HepG2 (cell line): Measurements from ENCODE around the gene CXXC5. TPM values are rescaled to one million over a fixed set of nuclear protein-coding genes. Genes with fewer than 3 reads are reported as not detected.

Experiments used
- CAMTA2 ChIP-seq: sonication (generic); formaldehyde crosslinking; IDR thresholded peaks from 2 replicates; pipeline ENCODE4 v1.4.0; 2020; ENCODE audit warnings: mild to moderate bottlenecking, missing genetic modification reagents, borderline replicate concordance
- HOXD1 ChIP-seq: sonication (generic); formaldehyde crosslinking; IDR thresholded peaks from 2 replicates; pipeline ENCODE4 v1.5.0; 2020; ENCODE audit warnings: missing genetic modification reagents
- PHF8 ChIP-seq: sonication (generic); formaldehyde crosslinking; IDR thresholded peaks from 2 replicates; pipeline ENCODE4 v1.5.0; 2020; ENCODE audit warnings: missing genetic modification reagents
- REXO4 ChIP-seq: sonication (generic); formaldehyde crosslinking; IDR thresholded peaks from 2 replicates; pipeline ENCODE4 v1.8.0; 2022; ENCODE audit warnings: missing genetic modification reagents, mild to moderate bottlenecking, borderline replicate concordance
- ZFP82 ChIP-seq: sonication (generic); formaldehyde crosslinking; IDR thresholded peaks from 2 replicates; pipeline ENCODE4 v1.5.1; 2020; ENCODE audit warnings: mild to moderate bottlenecking, missing genetic modification reagents, borderline replicate concordance
- ZNF24 ChIP-seq: fragments of 450-650 bp; IDR thresholded peaks from 2 replicates; pipeline ENCODE4 v1.6.1; 2017; ENCODE audit warnings: antibody characterized with exemption, mild to moderate bottlenecking
- ZNF7 ChIP-seq: IDR thresholded peaks from 2 replicates; pipeline ENCODE4 v1.6.1; 2016; ENCODE audit warnings: missing biosample characterization, missing genetic modification reagents
- polyA plus RNA-seq, 8 experiments: library from polyadenylated mRNA; depleted of rRNA in 3 of 8; stranded (reverse) in 7 of 8; unstranded in 1 of 8; fragments of >200 nt; fragmentation: Illumina TruSeq in 4 of 8; extraction: Trizol in 4 of 8; gene quantifications; 2 replicates each; pipeline versions ENCODE4 v1.2.1 to v1.2.3, GENCODE V29; 2011 to 2016; ENCODE audit warnings: low read depth in 4 of 8, missing spikeins in 1 of 8, mixed read lengths in 1 of 8; ENCODE audit not compliant: insufficient read depth in 1 of 8
- total RNA-seq, 5 experiments: library from RNA; depleted of rRNA; stranded (reverse); fragments of >200 nt; fragmentation: Illumina TruSeq; extraction: Trizol; gene quantifications; 2 replicates each; pipeline ENCODE4 v1.2.3, GENCODE V29; 2016; ENCODE audit warnings: low read depth in 1 of 5
- TF ChIP-seq, protein P1 (sequence below): IDR thresholded peaks from 2 replicates; pipeline ENCODE4 v1.6.1; 2016; ENCODE audit warnings: low read depth, missing genetic modification reagents, missing compliant biosample characterization
- TF ChIP-seq, protein P2 (sequence below): sonication (generic); formaldehyde crosslinking; conservative IDR thresholded peaks from 2 replicates; pipeline ENCODE4 v1.4.0; 2020; ENCODE audit warnings: mild to moderate bottlenecking, missing genetic modification reagents, moderate library complexity
- TF ChIP-seq, protein P3 (sequence below): sonication (generic); formaldehyde crosslinking; IDR thresholded peaks from 2 replicates; pipeline ENCODE4 v1.5.1; 2020; ENCODE audit warnings: mild to moderate bottlenecking, missing genetic modification reagents, borderline replicate concordance
- TF ChIP-seq, protein P4 (sequence below): sonication (generic); formaldehyde crosslinking; conservative IDR thresholded peaks from 2 replicates; pipeline ENCODE4 v1.8.0; 2022; ENCODE audit warnings: low read depth, missing genetic modification reagents

The CXXC5 gene
- total and polyA plus RNA-seq, 2 of the 13 experiments (the other 11 are each of a cell fraction or from before 2014, with no cell fraction given), result 32.3 to 33.0 TPM

DNA sequence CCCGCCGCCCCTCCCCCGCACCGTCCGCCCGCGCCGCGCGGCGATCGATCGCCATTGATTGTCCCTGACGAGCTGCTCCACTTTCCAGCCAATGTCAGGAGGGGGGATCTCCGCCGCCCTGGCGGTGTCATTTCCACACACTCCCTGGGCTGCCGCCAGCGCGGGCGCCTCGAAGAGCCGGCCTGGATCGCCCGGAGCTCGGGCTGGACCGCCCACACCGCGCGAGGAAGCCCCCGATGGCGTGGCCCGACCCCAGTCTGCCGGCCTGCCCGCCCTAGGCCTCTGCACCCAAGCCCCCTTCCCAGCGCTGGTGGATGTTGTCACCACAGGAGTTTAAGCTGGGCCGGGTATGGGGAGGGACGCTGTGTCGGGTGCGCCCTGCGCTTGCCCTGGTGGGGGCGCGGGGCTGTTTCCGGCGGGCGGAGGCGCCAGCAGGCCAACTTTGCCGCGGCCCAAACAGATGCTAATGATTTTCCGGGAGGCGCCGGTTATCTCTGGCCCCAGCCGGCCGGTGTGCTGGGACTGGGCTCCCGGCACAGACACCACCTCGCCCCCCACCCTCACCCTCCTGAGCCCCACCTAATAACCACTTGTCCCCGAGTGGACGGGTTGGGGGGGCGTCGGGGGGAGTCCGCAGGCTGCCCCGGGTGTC lies 10.6 kb upstream of the CXXC5 start (continued):
- TF ChIP-seq, protein P1, sequence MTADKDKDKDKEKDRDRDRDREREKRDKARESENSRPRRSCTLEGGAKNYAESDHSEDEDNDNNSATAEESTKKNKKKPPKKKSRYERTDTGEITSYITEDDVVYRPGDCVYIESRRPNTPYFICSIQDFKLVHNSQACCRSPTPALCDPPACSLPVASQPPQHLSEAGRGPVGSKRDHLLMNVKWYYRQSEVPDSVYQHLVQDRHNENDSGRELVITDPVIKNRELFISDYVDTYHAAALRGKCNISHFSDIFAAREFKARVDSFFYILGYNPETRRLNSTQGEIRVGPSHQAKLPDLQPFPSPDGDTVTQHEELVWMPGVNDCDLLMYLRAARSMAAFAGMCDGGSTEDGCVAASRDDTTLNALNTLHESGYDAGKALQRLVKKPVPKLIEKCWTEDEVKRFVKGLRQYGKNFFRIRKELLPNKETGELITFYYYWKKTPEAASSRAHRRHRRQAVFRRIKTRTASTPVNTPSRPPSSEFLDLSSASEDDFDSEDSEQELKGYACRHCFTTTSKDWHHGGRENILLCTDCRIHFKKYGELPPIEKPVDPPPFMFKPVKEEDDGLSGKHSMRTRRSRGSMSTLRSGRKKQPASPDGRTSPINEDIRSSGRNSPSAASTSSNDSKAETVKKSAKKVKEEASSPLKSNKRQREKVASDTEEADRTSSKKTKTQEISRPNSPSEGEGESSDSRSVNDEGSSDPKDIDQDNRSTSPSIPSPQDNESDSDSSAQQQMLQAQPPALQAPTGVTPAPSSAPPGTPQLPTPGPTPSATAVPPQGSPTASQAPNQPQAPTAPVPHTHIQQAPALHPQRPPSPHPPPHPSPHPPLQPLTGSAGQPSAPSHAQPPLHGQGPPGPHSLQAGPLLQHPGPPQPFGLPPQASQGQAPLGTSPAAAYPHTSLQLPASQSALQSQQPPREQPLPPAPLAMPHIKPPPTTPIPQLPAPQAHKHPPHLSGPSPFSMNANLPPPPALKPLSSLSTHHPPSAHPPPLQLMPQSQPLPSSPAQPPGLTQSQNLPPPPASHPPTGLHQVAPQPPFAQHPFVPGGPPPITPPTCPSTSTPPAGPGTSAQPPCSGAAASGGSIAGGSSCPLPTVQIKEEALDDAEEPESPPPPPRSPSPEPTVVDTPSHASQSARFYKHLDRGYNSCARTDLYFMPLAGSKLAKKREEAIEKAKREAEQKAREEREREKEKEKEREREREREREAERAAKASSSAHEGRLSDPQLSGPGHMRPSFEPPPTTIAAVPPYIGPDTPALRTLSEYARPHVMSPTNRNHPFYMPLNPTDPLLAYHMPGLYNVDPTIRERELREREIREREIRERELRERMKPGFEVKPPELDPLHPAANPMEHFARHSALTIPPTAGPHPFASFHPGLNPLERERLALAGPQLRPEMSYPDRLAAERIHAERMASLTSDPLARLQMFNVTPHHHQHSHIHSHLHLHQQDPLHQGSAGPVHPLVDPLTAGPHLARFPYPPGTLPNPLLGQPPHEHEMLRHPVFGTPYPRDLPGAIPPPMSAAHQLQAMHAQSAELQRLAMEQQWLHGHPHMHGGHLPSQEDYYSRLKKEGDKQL (CRISPR knock-in tag), result 0 out of 2 replicates have a peak, but pooled peaks have one; percentile 23
- TF ChIP-seq ZFP82 (CRISPR knock-in tag) (peak; percentile 83; the same call in 1 of the 2 replicates), ZNF7 (no peak), ZNF24 (no peak), CAMTA2 (CRISPR knock-in tag) (no peak), PHF8 (CRISPR knock-in tag) (peak; percentile 61), REXO4 (CRISPR knock-in tag) (no peak), HOXD1 (CRISPR knock-in tag) (0 out of 2 replicates have a peak, but pooled peaks have one; percentile 82)
- TF ChIP-seq, protein P2, sequence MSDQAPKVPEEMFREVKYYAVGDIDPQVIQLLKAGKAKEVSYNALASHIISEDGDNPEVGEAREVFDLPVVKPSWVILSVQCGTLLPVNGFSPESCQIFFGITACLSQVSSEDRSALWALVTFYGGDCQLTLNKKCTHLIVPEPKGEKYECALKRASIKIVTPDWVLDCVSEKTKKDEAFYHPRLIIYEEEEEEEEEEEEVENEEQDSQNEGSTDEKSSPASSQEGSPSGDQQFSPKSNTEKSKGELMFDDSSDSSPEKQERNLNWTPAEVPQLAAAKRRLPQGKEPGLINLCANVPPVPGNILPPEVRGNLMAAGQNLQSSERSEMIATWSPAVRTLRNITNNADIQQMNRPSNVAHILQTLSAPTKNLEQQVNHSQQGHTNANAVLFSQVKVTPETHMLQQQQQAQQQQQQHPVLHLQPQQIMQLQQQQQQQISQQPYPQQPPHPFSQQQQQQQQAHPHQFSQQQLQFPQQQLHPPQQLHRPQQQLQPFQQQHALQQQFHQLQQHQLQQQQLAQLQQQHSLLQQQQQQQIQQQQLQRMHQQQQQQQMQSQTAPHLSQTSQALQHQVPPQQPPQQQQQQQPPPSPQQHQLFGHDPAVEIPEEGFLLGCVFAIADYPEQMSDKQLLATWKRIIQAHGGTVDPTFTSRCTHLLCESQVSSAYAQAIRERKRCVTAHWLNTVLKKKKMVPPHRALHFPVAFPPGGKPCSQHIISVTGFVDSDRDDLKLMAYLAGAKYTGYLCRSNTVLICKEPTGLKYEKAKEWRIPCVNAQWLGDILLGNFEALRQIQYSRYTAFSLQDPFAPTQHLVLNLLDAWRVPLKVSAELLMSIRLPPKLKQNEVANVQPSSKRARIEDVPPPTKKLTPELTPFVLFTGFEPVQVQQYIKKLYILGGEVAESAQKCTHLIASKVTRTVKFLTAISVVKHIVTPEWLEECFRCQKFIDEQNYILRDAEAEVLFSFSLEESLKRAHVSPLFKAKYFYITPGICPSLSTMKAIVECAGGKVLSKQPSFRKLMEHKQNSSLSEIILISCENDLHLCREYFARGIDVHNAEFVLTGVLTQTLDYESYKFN (CRISPR knock-in tag), result peak; percentile 84
- TF ChIP-seq, protein P3, sequence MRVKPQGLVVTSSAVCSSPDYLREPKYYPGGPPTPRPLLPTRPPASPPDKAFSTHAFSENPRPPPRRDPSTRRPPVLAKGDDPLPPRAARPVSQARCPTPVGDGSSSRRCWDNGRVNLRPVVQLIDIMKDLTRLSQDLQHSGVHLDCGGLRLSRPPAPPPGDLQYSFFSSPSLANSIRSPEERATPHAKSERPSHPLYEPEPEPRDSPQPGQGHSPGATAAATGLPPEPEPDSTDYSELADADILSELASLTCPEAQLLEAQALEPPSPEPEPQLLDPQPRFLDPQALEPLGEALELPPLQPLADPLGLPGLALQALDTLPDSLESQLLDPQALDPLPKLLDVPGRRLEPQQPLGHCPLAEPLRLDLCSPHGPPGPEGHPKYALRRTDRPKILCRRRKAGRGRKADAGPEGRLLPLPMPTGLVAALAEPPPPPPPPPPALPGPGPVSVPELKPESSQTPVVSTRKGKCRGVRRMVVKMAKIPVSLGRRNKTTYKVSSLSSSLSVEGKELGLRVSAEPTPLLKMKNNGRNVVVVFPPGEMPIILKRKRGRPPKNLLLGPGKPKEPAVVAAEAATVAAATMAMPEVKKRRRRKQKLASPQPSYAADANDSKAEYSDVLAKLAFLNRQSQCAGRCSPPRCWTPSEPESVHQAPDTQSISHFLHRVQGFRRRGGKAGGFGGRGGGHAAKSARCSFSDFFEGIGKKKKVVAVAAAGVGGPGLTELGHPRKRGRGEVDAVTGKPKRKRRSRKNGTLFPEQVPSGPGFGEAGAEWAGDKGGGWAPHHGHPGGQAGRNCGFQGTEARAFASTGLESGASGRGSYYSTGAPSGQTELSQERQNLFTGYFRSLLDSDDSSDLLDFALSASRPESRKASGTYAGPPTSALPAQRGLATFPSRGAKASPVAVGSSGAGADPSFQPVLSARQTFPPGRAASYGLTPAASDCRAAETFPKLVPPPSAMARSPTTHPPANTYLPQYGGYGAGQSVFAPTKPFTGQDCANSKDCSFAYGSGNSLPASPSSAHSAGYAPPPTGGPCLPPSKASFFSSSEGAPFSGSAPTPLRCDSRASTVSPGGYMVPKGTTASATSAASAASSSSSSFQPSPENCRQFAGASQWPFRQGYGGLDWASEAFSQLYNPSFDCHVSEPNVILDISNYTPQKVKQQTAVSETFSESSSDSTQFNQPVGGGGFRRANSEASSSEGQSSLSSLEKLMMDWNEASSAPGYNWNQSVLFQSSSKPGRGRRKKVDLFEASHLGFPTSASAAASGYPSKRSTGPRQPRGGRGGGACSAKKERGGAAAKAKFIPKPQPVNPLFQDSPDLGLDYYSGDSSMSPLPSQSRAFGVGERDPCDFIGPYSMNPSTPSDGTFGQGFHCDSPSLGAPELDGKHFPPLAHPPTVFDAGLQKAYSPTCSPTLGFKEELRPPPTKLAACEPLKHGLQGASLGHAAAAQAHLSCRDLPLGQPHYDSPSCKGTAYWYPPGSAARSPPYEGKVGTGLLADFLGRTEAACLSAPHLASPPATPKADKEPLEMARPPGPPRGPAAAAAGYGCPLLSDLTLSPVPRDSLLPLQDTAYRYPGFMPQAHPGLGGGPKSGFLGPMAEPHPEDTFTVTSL, result 0 out of 2 replicates have a peak, but pooled peaks have one; percentile 39
- TF ChIP-seq, protein P4, sequence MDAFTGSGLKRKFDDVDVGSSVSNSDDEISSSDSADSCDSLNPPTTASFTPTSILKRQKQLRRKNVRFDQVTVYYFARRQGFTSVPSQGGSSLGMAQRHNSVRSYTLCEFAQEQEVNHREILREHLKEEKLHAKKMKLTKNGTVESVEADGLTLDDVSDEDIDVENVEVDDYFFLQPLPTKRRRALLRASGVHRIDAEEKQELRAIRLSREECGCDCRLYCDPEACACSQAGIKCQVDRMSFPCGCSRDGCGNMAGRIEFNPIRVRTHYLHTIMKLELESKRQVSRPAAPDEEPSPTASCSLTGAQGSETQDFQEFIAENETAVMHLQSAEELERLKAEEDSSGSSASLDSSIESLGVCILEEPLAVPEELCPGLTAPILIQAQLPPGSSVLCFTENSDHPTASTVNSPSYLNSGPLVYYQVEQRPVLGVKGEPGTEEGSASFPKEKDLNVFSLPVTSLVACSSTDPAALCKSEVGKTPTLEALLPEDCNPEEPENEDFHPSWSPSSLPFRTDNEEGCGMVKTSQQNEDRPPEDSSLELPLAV, result 0 out of 2 replicates have a peak, but pooled peaks have one; percentile 25
